GM19043 (cell line): ENCODE measurements around the gene EN1.

Experiments
- ATAC-seq: cut with Tn5 transposase; IDR thresholded peaks from one replicate; pipeline ENCODE4 v1.9.1; 2021; ENCODE audit warnings: low read depth; ENCODE audit not compliant: unreplicated experiment

Gene EN1

GRCh38 chr2:118846953-118847761 lies at the start of gene EN1:
Gene EN1, minus strand, starts transcription at chr2:118847648. Its CDS starts 481 bp downstream, at chr2:118847167.
- ATAC-seq: no peak

- ATAC-seq: no peak
Observed at GRCh38 chr2:118893100-118893499, 45.7 kb upstream of the EN1 start.

GRCh38 chr2:118889995-118890394 lies 42.5 kb upstream of the EN1 start:
- ATAC-seq: no peak

- ATAC-seq: no peak
Observed at GRCh38 chr2:118883792-118884191, 36.3 kb upstream of the EN1 start.

- ATAC-seq: peak; percentile 73
Observed at GRCh38 chr2:118882693-118883336, 35.4 kb upstream of the EN1 start.

- peak; percentile 88 for ATAC-seq
Observed at GRCh38 chr2:118881490-118882129, 34.2 kb upstream of the EN1 start.

GRCh38 chr2:118880501-118880900 lies 33.1 kb upstream of the EN1 start:
- ATAC-seq: no peak

- no peak for ATAC-seq
Observed at GRCh38 chr2:118878531-118879149, 31.2 kb upstream of the EN1 start.

- ATAC-seq: no peak
Observed at GRCh38 chr2:118875318-118875717, 27.9 kb upstream of the EN1 start.

- ATAC-seq: no peak
Observed at GRCh38 chr2:118874324-118874723, 26.9 kb upstream of the EN1 start.

GRCh38 chr2:118865106-118865505 lies 17.7 kb upstream of the EN1 start:
- peak; percentile 95 for ATAC-seq

- no peak for ATAC-seq
Observed at GRCh38 chr2:118864207-118864606, 16.8 kb upstream of the EN1 start.

GRCh38 chr2:118861731-118862130 lies 14.3 kb upstream of the EN1 start:
- ATAC-seq: no peak

- no peak for ATAC-seq
Observed at GRCh38 chr2:118861242-118861641, 13.8 kb upstream of the EN1 start.

- ATAC-seq: no peak
Observed at GRCh38 chr2:118860506-118860905, 13.1 kb upstream of the EN1 start.

- no peak for ATAC-seq
Observed at GRCh38 chr2:118859157-118859770, 11.8 kb upstream of the EN1 start.

GRCh38 chr2:118858485-118859156 lies 11.2 kb upstream of the EN1 start:
- no peak for ATAC-seq

- ATAC-seq: no peak
Observed at GRCh38 chr2:118857677-118858484, 10.4 kb upstream of the EN1 start.

- ATAC-seq: no peak
Observed at GRCh38 chr2:118856978-118857676, 9.7 kb upstream of the EN1 start.
